ENCODE data around the gene WDR7.

Gene WDR7

DNA sequence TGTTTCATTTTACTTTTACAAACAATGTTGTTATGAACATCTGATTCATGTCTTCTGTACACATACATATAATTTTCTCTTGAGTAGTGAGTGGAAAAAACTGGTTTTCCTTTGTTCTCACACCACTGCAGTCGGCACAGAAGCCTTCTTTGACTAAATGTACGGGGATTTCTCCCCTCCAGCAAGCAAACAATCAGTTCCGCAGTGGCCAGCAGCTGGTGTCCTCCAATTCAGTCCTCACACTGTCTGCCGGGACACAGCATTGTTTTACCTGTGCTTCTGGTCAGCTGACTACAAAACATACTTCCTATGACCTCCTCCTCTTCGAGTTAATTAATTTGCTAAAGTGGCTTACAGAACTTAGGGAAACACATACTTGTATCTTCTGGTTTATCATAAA lies 202.8 kb downstream of the WDR7 start:
- H3K9me3 ChIP-seq (ENCODE audit: control insufficient read depth in 2 of 2, low read length in 2 of 2), result no peaks in the 10 kb centered on the region
- no peak overlapping the region for H3K27ac ChIP-seq (ENCODE audit: low read depth in 2 of 2, low read length in 2 of 2)
- no peaks in the 10 kb centered on the region for H3K27me3 ChIP-seq (ENCODE audit: control insufficient read depth in 2 of 2, insufficient read depth in 2 of 2, low read length in 2 of 2)
- H3K36me3 ChIP-seq (ENCODE audit: control insufficient read depth in 2 of 2, insufficient read depth in 2 of 2, low read length in 2 of 2), result no peaks in the 10 kb centered on the region
- no peak overlapping the region for H3K4me3 ChIP-seq (ENCODE audit: low read length in 2 of 2)
- H3K9ac ChIP-seq (ENCODE audit: low read depth in 1 of 2, low read length in 2 of 2), result no peak overlapping the region
- no peaks in the 10 kb centered on the region for H3K4me1 ChIP-seq (ENCODE audit: control insufficient read depth in 2 of 2, insufficient read depth in 2 of 2, low read length in 2 of 2)

DNA sequence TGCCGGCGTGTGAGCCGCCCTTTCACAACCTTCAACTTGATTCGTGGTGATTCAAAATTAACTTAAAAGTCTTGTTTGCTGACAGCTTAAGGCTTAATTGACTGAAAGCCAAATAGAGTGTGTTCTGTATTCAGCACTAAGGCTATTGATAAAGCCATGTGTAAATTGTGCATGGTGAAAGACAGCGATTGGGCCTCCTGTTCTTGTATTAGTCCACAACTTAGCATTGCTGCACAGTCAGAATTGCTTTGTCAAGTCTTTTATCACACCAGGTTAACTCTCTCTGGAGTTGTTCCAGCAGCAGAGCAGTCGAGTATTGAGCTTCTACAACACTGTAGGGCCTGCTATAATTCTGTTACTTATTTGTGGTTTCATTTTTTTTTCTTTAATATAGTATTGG lies 210.1 kb downstream of the WDR7 start:
- Histone ChIP-seq H3K36me3 (ENCODE audit: control insufficient read depth in 2 of 2, insufficient read depth in 2 of 2, low read length in 2 of 2) (no peaks in the 10 kb centered on the region), H3K4me1 (ENCODE audit: control insufficient read depth in 2 of 2, insufficient read depth in 2 of 2, low read length in 2 of 2) (no peaks in the 10 kb centered on the region), H3K4me3 (ENCODE audit: low read length in 2 of 2) (no peak overlapping the region), H3K9me3 (ENCODE audit: control insufficient read depth in 2 of 2, low read length in 2 of 2) (no peaks in the 10 kb centered on the region), H3K27ac (ENCODE audit: low read depth in 2 of 2, low read length in 2 of 2) (no peak overlapping the region), H3K9ac (ENCODE audit: low read depth in 1 of 2, low read length in 2 of 2) (no peak overlapping the region), H3K27me3 (ENCODE audit: control insufficient read depth in 2 of 2, insufficient read depth in 2 of 2, low read length in 2 of 2) (no peaks in the 10 kb centered on the region)

DNA sequence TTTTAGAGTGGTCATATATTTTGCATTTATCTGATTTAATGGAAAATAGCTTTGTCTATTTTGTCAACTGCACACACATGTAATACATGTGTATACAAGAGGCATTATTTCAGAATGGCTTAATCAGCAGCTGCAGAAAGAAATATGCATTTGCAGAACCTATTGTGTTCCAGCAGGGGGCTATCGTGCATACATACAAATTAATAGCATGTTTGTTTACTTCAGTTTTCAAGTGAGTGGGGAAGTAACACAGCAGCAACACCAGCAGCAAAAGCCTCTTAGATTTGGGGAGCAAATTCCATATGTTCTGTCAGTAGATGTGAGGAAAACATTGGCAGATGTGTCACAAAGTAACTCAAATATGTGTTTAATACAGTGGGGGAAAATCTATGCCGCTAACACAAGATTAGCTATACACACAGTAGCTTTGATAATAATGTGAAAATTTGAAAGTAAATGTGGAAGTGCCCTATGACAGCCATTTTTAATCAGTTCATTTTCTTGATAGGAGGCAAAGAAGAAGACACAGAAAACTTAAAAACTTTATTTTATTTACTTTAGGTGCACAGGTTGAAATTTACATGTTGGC lies 218.1 kb downstream of the WDR7 start:
- Histone ChIP-seq H3K4me1 (ENCODE audit: control insufficient read depth in 2 of 2, insufficient read depth in 2 of 2, low read length in 2 of 2) (no peaks in the 10 kb centered on the region), H3K27me3 (ENCODE audit: control insufficient read depth in 2 of 2, insufficient read depth in 2 of 2, low read length in 2 of 2) (no peaks in the 10 kb centered on the region), H3K9ac (ENCODE audit: low read depth in 1 of 2, low read length in 2 of 2) (no peak overlapping the region), H3K27ac (ENCODE audit: low read depth in 2 of 2, low read length in 2 of 2) (no peak overlapping the region), H3K4me3 (ENCODE audit: low read length in 2 of 2) (no peak overlapping the region), H3K36me3 (ENCODE audit: control insufficient read depth in 2 of 2, insufficient read depth in 2 of 2, low read length in 2 of 2) (no peaks in the 10 kb centered on the region), H3K9me3 (ENCODE audit: control insufficient read depth in 2 of 2, low read length in 2 of 2) (no peaks in the 10 kb centered on the region)

DNA sequence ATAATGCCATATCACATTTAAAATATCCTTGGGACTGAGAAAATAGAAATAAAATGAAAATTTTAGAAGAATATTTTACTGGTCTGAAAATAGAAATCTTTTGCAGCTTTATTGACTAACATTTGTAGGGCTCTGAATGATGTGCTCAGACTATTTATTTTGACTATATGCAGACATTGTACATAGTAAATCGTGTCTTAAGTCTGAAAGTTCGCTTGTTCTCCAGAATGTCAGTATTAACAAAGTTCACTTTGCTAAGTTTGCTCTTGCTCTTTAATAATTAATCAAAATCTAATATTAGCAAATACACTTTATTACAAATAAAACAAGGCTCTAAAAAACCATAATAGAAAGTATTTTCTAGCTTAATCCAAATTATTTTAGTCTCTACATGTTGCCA lies 219.8 kb downstream of the WDR7 start:
- no peak overlapping the region for H3K9ac ChIP-seq (ENCODE audit: low read depth in 1 of 2, low read length in 2 of 2)
- H3K4me1 ChIP-seq (ENCODE audit: control insufficient read depth in 2 of 2, insufficient read depth in 2 of 2, low read length in 2 of 2), result no peaks in the 10 kb centered on the region
- H3K36me3 ChIP-seq (ENCODE audit: control insufficient read depth in 2 of 2, insufficient read depth in 2 of 2, low read length in 2 of 2), result no peaks in the 10 kb centered on the region
- no peaks in the 10 kb centered on the region for H3K27me3 ChIP-seq (ENCODE audit: control insufficient read depth in 2 of 2, insufficient read depth in 2 of 2, low read length in 2 of 2)
- no peaks in the 10 kb centered on the region for H3K9me3 ChIP-seq (ENCODE audit: control insufficient read depth in 2 of 2, low read length in 2 of 2)
- H3K27ac ChIP-seq (ENCODE audit: low read depth in 2 of 2, low read length in 2 of 2), result no peak overlapping the region
- no peak overlapping the region for H3K4me3 ChIP-seq (ENCODE audit: low read length in 2 of 2)

DNA sequence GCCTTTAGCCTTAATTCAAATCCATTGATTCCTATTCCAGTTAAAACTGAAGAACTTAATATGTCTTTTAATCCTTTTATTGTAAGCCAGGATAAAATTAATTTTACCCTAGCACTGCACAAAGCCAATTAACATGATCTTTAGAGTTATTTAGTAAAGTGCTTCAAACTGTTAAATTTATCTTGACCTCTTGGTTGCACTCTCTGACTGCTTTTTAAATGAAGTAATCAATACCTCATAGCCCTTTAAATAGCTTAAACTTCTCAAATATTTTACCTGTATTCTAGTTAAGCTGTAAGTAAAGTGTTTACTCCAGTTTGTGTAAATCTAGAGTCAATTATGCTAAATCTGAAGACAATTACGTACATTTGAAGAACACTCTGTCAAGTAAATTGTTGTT lies 221.0 kb downstream of the WDR7 start:
- Histone ChIP-seq H3K4me3 (ENCODE audit: low read length in 2 of 2) (no peak overlapping the region), H3K27ac (ENCODE audit: low read depth in 2 of 2, low read length in 2 of 2) (no peak overlapping the region), H3K9ac (ENCODE audit: low read depth in 1 of 2, low read length in 2 of 2) (no peak overlapping the region), H3K36me3 (ENCODE audit: control insufficient read depth in 2 of 2, insufficient read depth in 2 of 2, low read length in 2 of 2) (no peaks in the 10 kb centered on the region), H3K27me3 (ENCODE audit: control insufficient read depth in 2 of 2, insufficient read depth in 2 of 2, low read length in 2 of 2) (no peaks in the 10 kb centered on the region), H3K4me1 (ENCODE audit: control insufficient read depth in 2 of 2, insufficient read depth in 2 of 2, low read length in 2 of 2) (no peaks in the 10 kb centered on the region), H3K9me3 (ENCODE audit: control insufficient read depth in 2 of 2, low read length in 2 of 2) (no peaks in the 10 kb centered on the region)

DNA sequence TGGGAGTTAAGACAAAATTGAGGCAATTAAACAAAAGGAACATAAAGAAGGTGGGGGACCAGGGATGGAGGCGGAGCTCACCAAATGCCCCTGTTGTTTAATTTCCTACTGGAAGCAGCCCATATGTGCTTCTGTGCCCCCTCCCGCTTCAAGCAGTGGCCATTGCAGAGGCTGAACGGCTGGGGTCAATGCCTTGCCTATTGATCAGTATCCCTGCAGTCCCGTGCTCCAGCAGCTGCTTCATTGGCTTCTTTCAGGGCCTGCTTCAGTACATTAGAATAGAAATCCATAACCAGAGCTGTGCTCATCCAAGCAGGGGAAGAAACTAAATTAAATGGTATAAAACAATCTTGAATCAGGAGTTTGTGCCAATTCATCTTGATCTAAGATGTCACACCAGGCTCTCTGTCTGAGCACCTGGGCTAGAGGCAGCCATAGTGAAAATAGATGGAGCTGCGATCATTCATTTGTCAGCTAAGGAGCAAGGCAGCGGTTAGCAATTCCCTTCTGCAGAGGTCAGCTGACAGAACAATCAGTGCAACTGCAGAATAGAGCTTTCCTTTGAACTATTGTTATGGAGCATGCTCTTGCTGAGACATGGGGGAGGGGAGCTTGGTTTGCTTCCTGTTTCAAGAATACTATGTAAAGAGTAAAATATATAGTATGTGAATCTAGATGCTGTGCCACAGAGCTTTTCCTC lies 222.4 kb downstream of the WDR7 start:
- H3K27ac ChIP-seq (ENCODE audit: low read depth in 2 of 2, low read length in 2 of 2), result no peak overlapping the region
- H3K9me3 ChIP-seq (ENCODE audit: control insufficient read depth in 2 of 2, low read length in 2 of 2), result no peaks in the 10 kb centered on the region
- no peaks in the 10 kb centered on the region for H3K36me3 ChIP-seq (ENCODE audit: control insufficient read depth in 2 of 2, insufficient read depth in 2 of 2, low read length in 2 of 2)
- no peaks in the 10 kb centered on the region for H3K4me1 ChIP-seq (ENCODE audit: control insufficient read depth in 2 of 2, insufficient read depth in 2 of 2, low read length in 2 of 2)
- H3K27me3 ChIP-seq (ENCODE audit: control insufficient read depth in 2 of 2, insufficient read depth in 2 of 2, low read length in 2 of 2), result no peaks in the 10 kb centered on the region
- H3K4me3 ChIP-seq (ENCODE audit: low read length in 2 of 2), result no peak overlapping the region
- no peak overlapping the region for H3K9ac ChIP-seq (ENCODE audit: low read depth in 1 of 2, low read length in 2 of 2)

DNA sequence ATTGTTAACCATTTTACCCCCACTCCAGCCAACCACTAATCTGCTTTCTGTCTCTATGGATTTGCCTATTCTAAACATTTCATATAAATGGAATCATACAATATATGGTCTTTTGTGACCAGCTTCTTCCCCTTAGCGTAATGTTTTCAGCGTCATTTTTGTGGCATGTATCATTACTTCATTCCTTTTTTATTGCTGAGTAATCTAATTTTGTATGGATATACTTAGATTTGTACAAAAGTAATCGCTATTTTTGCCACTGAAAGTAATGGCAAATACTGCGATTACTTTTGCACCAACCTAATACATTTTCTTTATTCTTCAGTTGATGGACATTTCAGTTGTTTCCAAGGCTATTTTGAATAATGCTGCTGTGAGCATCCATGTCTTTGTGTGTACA lies 227.6 kb downstream of the WDR7 start:
- no peak overlapping the region for H3K4me3 ChIP-seq (ENCODE audit: low read length in 2 of 2)
- no peaks in the 10 kb centered on the region for H3K27me3 ChIP-seq (ENCODE audit: control insufficient read depth in 2 of 2, insufficient read depth in 2 of 2, low read length in 2 of 2)

DNA sequence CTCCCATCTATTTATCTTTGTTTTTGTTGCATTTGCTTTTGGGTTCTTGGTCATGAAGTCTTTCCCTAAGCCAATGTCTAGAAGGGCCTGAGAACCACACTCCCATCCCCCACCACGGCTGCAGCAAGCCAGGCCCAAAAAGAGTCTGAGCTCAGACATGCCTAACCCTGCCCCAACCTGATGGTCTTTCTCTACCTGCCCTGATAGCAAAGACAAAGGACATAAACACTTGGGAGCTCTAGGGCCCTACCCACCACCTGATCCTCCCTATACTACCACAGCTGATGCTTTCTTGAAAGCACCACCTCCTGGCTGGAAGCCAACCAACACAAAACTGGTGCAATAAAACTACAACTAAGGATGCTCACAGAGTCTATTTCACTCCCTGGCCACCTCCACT lies 233.4 kb downstream of the WDR7 start:
- H3K9ac ChIP-seq (ENCODE audit: low read depth in 1 of 2, low read length in 2 of 2), result no peak overlapping the region
- no peaks in the 10 kb centered on the region for H3K36me3 ChIP-seq (ENCODE audit: control insufficient read depth in 2 of 2, insufficient read depth in 2 of 2, low read length in 2 of 2)
- H3K9me3 ChIP-seq (ENCODE audit: control insufficient read depth in 2 of 2, low read length in 2 of 2), result no peaks in the 10 kb centered on the region
- H3K4me3 ChIP-seq (ENCODE audit: low read length in 2 of 2), result no peak overlapping the region
- H3K27ac ChIP-seq (ENCODE audit: low read depth in 2 of 2, low read length in 2 of 2), result no peak overlapping the region
- H3K27me3 ChIP-seq (ENCODE audit: control insufficient read depth in 2 of 2, insufficient read depth in 2 of 2, low read length in 2 of 2), result no peaks in the 10 kb centered on the region
- no peaks in the 10 kb centered on the region for H3K4me1 ChIP-seq (ENCODE audit: control insufficient read depth in 2 of 2, insufficient read depth in 2 of 2, low read length in 2 of 2)

More for the DNA sequence above, 227.6 kb downstream of the WDR7 start:
- Histone ChIP-seq H3K4me1 (ENCODE audit: control insufficient read depth in 2 of 2, insufficient read depth in 2 of 2, low read length in 2 of 2) (no peaks in the 10 kb centered on the region), H3K36me3 (ENCODE audit: control insufficient read depth in 2 of 2, insufficient read depth in 2 of 2, low read length in 2 of 2) (no peaks in the 10 kb centered on the region), H3K9me3 (ENCODE audit: control insufficient read depth in 2 of 2, low read length in 2 of 2) (no peaks in the 10 kb centered on the region), H3K27ac (ENCODE audit: low read depth in 2 of 2, low read length in 2 of 2) (no peak overlapping the region), H3K9ac (ENCODE audit: low read depth in 1 of 2, low read length in 2 of 2) (no peak overlapping the region)

DNA sequence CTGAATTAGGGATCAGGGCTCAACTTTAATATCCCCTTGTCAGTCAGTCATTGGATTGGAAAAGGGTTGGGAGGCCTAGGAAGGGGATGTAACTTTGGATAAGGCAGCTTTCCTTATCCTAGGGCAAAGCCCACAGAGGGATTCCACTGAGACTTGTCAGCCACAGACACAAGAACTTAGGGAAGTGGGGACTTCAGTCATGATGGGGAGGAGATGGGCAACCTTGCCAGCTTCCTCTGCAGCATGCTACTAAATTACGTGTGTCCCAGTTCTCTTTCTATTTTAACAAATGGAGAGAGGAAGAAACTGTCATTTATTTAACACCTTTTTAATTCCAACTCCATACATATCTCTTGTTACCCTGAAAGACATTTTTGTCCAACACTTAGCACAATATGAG lies 237.8 kb downstream of the WDR7 start:
- Histone ChIP-seq H3K9ac (ENCODE audit: low read depth in 1 of 2, low read length in 2 of 2) (no peak overlapping the region), H3K27me3 (ENCODE audit: control insufficient read depth in 2 of 2, insufficient read depth in 2 of 2, low read length in 2 of 2) (no peaks in the 10 kb centered on the region), H3K4me1 (ENCODE audit: control insufficient read depth in 2 of 2, insufficient read depth in 2 of 2, low read length in 2 of 2) (no peaks in the 10 kb centered on the region), H3K36me3 (ENCODE audit: control insufficient read depth in 2 of 2, insufficient read depth in 2 of 2, low read length in 2 of 2) (no peaks in the 10 kb centered on the region), H3K4me3 (ENCODE audit: low read length in 2 of 2) (no peak overlapping the region), H3K9me3 (ENCODE audit: control insufficient read depth in 2 of 2, low read length in 2 of 2) (no peaks in the 10 kb centered on the region), H3K27ac (ENCODE audit: low read depth in 2 of 2, low read length in 2 of 2) (no peak overlapping the region)

DNA sequence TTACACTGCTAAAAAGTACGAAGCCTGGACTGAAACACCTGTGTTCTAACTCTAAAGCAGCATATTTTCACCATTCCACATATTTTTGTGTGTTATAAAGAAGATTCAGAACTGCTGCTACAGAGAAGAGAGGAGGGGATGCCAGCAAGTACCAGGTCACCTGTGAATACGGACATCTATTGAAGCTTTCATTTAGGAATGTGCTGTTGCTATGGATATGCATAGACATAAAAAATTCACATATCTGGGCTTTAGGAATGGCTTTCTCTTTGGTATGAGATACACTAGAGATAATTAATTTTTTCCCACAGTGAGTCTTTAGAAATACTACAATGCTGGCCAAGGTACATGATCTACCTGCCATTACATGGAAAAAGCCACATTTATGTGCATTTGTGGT lies 238.5 kb downstream of the WDR7 start:
- no peak overlapping the region for H3K9ac ChIP-seq (ENCODE audit: low read depth in 1 of 2, low read length in 2 of 2)
- no peak overlapping the region for H3K4me3 ChIP-seq (ENCODE audit: low read length in 2 of 2)
- no peaks in the 10 kb centered on the region for H3K36me3 ChIP-seq (ENCODE audit: control insufficient read depth in 2 of 2, insufficient read depth in 2 of 2, low read length in 2 of 2)
- H3K4me1 ChIP-seq (ENCODE audit: control insufficient read depth in 2 of 2, insufficient read depth in 2 of 2, low read length in 2 of 2), result no peaks in the 10 kb centered on the region
- H3K9me3 ChIP-seq (ENCODE audit: control insufficient read depth in 2 of 2, low read length in 2 of 2), result no peaks in the 10 kb centered on the region
- H3K27ac ChIP-seq (ENCODE audit: low read depth in 2 of 2, low read length in 2 of 2), result no peak overlapping the region
- no peaks in the 10 kb centered on the region for H3K27me3 ChIP-seq (ENCODE audit: control insufficient read depth in 2 of 2, insufficient read depth in 2 of 2, low read length in 2 of 2)
